CMK (cell line): ENCODE data around the gene KMT2B.
"Not testable (repeated sequence)": the region's sequence is repeated elsewhere in the genome, so short reads cannot be mapped to it uniquely, and the experiment has no call there.

Experiments
- DNase-seq: peaks from one replicate; pipeline ENCODE4 v3.0.0-alpha.2; 2010; ENCODE audit warnings: low read depth

KMT2B gene

DNA sequence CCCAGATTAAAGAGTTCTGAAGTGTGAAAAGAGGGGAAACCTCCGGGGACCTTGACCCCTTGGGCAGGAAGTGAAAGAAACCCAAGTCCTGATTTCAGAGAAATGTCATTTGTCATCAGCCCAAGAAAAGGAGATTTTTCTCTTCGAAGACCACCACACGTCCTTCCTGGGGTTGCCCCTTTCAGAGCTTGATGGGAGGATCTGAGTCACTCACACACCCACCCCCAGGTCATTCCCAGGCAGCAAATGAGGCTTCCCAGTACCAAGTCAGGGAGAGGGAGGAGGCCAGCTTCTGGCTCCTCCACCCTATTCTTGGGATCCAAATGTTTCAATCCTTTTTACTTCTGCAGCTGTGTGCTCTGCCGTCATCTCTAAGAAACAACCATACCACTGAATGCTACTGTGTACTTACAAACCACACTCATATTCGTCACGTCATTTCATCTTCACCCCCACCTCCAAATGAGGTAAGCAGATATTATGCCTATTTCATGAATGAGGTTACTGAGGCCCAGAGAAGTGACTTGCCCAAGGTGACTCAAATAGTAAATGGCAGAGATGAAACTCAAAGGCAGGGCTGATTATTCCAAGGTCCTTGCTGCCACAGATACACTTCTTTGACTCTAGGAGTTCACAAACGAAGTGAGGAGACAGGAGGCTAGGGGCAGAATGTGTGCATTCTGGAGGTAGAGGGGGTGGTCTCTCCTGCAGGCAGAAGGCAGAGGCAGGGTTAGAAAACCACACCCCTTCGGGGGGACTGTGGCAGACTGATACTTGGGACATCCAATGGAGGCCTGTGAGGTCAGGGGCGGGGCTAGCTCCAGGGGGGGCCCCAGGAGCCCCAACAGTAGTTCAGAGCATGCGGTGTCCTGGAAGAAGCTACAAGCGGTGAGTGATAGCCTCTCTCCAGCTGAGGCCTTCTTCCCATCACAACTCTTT is 5.0 kb upstream of the KMT2B start:
- no peak for DNase-seq

DNA sequence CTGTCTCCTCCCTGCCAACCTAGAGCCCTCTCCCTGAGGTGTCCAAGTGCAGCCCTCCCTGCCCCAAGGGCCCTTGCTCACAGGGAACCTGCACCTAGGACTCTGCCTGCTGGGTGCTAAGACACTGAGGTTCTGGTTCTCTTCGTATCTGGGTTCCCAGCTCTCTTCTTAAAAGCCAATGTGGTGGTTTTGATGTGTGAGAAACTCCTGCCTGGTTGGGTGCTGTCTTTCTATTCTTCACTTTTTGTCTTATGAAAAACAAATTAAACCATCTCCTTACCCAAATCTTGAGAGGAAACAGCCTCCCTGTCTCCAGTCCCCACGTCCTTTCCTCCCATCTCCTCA is 4.3 kb upstream of the KMT2B start:
- DNase-seq = no peak

DNA sequence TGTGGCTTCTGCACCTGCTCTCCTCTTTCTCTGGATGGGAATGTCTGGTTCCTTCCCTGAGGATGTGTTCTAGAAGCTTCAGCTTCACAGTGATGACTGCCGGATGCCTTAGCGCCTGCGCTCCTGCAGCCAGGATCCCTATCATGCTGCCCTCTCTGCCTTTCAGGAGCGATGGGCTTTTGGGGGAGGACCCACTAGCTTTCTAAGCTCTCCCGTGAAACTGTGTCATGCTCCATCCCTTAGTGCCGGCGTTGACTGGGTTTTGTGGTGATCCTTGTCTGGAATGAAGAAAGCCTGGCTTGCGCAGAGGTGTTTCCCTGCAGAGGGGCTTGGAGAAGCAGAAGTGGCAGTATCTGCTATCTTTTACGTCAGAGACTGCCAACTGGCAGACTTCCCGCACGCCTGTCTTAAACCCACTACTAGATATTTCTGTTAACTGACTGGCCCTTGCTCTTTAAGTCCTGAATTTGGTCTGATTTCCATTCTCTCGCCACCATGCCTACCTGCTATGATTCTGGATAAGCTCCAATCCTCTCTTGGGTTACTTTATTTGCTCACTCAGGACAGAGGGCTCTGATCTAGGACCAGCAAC is 3.8 kb upstream of the KMT2B start:
- DNase-seq = no peak

DNA sequence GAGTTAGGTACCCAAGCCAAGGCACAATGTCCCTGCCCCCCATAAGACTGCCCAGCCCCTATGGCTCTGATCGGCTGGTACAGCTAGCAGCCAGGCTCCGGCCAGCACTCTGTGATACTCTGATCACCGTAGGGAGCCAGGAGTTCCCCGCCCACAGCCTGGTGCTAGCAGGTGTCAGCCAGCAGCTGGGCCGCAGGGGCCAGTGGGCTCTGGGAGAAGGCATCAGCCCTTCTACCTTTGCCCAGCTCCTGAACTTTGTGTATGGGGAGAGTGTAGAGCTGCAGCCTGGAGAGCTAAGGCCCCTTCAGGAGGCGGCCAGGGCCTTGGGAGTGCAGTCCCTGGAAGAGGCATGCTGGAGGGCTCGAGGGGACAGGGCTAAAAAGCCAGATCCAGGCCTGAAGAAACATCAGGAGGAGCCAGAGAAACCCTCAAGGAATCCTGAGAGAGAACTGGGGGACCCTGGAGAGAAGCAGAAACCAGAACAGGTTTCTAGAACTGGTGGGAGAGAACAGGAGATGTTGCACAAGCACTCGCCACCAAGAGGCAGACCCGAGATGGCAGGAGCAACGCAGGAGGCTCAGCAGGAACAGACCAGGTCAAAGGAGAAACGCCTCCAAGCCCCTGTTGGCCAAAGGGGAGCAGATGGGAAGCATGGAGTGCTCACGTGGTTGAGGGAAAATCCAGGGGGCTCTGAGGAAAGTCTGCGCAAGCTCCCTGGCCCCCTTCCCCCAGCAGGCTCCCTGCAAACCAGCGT is 3.0 kb upstream of the KMT2B start:
- DNase-seq = no peak

DNA sequence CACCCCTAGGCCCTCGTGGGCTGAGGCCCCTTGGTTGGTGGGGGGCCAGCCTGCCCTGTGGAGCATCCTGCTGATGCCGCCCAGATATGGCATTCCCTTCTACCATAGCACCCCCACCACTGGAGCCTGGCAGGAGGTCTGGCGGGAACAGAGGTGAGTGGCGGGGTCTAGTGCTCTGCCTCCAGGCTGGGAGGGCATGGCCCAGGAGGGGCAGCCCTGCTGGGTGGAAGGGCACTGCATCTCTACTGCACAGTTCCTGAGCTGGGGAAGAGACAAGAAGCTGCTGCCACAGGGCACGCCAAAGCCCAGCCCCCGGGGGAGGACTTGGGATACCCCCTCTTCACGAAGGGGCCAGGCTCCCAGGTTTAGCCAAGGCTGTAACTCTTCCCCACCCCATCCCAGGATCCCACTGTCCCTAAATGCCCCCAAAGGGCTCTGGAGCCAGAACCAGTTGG is 2.4 kb upstream of the KMT2B start:
- no peak for DNase-seq

DNA sequence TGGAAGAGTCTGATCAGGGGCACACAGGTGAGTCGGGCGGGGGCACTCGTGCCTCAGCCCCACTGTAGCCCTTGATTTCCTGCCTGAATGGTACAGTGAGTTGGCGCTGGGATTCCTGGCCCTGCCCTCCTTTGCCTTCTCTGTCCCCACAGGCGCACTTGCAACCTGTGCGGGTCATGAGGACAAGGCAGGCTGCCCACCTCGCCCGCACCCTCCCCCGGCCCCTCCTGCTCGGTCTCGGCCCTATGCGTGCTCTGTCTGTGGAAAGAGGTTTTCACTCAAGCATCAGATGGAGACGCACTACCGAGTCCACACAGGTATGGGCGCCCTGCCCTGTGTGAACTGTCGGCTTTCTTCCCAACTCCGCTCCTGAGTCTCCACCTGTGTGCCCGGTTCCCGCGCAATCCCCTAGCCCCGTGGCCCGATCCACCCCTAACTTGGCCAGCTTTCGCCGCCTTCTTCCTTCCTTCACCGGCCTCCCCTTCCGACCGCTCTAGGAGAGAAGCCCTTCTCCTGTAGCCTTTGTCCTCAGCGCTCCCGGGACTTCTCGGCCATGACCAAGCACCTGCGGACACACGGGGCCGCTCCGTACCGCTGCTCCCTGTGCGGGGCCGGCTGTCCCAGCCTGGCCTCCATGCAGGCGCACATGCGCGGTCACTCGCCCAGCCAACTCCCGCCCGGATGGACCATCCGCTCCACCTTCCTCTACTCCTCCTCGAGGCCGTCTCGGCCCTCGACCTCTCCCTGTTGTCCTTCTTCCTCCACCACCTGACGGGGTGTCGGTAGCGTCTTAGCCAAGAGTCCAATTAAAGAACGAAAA is 1.6 kb upstream of the KMT2B start:
- DNase-seq = no peak

DNA sequence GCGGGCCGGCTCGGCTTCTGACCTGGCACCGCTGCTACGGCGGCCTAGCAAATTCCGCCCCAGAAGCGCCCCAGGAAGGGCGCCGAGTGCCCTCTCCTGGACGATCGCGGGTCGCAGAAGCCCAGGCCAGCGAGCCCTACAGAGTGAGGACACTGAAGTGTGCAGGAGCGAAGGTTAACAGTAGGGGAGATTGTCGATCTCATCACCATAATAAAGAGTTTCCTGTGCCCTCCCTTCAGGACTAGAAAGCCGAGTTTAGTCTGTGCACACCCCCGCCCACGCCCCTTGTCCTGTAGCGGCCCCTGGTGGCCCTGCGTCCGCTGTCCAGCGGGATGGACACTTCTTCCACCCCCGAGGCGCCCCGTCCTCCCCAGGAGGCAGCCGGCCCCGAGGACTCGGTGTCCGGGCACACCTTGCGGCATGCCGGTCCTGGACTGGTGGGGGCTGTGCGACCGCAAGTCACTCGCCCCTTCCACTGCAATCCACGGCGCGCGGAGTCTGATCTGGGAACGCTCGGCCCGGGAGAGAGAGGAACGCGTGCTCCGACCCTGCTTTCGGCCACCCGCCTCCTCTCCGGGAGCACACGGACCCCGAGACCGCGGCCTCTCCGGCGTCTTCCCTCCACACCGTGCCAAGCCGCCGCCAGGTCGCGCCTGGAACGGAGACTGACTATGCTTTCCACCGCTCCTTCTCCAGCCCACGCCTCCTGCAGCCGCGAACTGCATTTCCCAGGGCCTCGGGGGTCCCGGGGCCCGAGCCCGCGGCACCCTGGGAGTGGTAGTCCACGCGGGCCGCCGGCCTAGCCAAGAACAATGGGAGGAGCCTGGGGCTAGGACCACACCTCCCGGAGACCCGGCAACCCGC is 770 bp upstream of the KMT2B start:
- DNase-seq = peak; percentile 87

DNA sequence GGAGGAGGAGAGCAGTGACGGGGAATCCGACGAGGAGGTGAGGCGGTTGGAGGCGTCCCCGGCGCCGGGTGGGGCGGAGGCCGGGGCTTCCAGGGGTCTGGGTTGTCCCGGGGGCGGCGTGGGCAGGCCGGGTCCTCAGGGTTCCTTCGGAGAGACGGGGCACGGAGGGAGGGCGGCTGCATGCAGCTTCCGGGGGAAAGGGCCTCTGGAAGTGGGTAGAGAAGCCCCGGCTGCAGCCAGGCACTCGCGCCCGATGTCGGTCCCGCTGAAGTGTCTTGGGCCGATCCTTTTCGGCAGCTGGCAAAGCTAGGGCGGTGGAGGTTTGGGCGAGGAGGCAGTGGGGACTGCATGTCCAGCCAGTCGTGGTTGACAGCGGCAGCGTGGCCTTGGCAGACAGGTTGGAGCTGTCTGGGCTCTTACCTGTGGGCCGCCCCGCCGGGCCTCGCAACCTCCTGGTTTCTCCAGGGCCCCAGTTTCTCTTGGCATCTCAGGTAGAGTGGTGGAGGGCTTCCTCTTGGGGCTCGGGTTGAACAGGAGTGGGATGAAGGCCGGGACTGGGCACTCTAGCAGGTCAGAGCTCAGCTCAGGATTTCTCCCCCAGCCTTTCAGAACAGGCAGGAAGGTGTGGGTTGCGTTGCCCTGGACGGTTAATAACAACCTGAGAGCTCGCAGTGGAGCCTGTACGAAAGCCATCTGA is 690 bp downstream of the KMT2B start:
- no peak for DNase-seq

DNA sequence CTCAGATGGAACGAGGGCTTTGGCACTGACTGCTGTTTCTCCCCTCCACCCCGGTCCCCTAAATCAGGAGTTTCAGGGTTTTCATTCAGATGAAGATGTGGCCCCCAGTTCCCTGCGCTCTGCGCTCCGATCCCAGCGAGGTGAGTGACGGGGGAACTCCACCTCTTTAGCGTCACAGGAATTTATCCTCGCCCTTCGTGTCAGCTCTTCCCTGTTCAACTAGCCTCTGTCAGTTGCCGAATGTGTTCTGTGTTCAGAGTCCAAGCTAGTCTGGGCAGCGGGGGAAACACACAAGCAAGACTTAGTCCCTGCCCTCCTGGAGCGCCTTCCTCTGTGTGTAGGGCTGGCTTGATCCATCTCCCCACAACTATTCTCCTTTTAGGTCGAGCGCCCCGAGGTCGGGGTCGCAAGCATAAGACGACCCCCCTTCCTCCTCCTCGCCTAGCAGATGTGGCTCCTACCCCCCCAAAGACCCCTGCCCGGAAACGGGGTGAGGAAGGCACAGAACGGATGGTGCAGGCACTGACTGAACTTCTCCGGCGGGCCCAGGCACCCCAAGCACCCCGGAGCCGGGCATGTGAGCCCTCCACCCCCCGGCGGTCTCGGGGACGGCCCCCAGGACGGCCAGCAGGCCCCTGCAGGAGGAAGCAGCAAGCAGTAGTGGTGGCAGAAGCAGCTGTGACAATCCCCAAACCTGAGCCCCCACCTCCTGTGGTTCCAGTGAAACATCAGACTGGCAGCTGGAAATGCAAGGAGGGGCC is 1.8 kb downstream of the KMT2B start:
- no peak for DNase-seq

DNA sequence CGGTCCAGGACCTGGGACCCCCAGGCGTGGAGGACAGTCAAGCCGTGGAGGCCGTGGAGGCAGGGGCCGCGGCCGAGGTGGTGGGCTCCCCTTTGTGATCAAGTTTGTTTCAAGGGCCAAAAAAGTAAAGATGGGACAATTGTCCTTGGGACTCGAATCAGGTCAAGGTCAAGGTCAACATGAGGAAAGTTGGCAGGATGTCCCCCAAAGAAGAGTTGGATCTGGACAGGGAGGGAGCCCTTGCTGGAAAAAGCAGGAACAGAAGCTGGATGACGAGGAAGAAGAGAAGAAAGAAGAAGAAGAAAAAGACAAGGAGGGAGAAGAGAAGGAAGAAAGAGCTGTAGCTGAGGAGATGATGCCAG is 2.3 kb downstream of the KMT2B start:
- DNase-seq = no peak

DNA sequence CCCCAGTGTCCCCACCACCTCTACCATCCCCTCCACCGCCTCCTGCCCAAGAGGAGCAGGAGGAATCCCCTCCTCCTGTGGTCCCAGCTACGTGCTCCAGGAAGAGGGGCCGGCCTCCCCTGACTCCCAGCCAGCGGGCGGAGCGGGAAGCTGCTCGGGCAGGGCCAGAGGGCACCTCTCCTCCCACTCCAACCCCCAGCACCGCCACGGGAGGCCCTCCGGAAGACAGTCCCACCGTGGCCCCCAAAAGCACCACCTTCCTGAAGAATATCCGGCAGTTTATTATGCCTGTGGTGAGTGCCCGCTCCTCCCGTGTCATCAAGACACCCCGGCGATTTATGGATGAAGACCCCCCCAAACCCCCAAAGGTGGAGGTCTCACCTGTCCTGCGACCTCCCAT is 2.8 kb downstream of the KMT2B start:
- DNase-seq = no peak

DNA sequence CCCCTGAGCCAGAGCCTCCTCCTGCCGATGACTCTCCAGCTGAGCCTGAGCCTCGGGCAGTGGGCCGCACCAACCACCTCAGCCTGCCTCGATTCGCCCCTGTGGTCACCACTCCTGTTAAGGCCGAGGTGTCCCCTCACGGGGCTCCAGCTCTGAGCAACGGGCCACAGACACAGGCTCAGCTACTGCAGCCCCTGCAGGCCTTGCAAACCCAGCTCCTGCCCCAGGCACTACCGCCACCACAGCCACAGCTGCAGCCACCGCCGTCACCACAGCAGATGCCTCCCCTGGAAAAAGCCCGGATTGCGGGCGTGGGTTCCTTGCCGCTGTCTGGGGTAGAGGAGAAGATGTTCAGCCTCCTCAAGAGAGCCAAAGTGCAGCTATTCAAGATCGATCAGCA is 3.6 kb downstream of the KMT2B start:
- DNase-seq = no peak

DNA sequence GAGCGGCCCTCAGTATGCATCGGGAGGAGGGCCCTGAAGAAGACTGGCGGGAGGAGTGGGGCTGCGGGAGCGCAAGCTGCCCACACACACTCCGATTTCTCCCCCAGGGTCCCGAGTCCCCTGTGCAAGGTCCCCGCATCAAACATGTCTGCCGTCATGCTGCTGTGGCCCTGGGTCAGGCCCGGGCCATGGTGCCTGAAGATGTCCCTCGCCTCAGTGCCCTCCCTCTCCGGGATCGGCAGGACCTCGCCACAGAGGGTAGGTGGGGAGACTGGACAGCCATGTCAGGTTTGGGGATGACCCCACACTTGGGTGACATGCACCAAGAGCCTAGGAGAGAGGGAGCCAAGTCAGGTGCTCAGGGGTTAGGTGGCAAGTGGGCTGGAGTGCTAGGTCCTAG is 4.7 kb downstream of the KMT2B start:
- DNase-seq = no peak

DNA sequence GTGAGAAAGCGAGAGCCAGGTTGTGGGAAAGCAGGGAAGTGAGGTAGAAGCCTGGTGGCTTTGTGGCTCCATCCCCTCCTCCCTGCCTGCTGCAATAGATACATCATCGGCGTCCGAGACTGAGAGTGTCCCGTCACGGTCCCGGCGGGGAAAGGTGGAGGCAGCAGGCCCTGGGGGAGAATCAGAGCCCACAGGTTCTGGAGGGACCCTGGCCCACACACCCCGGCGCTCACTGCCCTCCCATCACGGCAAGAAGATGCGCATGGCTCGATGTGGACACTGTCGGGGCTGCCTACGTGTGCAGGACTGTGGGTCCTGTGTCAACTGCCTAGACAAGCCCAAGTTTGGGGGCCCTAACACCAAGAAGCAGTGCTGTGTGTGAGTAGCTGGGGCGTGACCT is 5.1 kb downstream of the KMT2B start:
- no peak for DNase-seq

DNA sequence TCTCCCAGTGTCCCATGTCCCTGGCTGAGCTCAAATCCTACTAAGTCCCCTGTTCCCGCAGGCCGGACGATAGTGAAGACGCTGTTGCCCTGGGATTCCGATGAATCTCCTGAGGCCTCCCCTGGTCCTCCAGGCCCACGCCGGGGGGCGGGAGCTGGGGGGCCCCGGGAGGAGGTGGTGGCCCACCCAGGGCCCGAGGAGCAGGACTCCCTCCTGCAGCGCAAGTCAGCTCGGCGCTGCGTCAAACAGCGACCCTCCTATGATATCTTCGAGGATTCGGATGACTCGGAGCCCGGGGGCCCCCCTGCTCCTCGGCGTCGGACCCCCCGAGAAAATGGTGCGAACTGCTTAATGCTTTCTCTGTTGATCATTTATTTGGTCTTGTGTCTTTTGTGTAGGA is 5.9 kb downstream of the KMT2B start:
- no peak for DNase-seq

DNA sequence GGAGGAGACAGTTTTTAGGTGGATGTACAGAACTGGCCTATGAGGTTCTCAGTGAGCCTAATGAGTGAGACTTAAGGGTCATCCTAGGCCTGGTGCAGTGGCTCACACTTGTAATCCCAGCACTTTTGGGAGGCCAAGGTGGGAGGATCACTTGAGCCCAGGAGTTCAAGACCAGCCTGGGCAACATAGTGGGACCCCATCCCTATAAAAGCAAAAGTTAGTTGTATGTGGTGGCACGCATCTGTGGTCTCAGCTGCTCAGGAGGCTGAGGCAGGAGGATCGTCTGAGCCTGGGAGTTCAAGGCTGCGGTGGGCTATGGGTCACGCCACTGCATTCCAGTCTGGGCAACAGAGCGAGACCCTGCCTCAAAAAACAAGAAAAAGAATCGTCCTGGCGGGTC is 6.3 kb downstream of the KMT2B start:
- DNase-seq = not testable (repeated sequence)

DNA sequence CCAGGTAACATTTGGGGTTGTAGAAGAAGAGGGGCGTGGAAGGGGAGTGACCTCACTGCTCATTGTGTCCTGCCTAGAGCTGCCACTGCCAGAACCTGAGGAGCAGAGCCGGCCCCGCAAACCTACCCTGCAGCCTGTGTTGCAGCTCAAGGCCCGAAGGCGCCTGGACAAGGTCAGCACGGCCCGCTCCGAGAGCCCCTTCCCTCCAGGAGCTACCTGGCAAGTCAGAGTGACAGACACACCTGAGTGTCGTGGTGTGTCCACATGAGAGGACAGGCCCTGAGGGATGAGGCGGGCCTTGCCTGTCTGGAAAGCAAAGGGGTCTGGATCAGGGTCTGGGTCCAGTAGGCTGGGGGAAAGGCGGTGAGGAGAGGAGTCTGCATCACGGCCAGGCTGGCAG is 6.8 kb downstream of the KMT2B start:
- DNase-seq = no peak

DNA sequence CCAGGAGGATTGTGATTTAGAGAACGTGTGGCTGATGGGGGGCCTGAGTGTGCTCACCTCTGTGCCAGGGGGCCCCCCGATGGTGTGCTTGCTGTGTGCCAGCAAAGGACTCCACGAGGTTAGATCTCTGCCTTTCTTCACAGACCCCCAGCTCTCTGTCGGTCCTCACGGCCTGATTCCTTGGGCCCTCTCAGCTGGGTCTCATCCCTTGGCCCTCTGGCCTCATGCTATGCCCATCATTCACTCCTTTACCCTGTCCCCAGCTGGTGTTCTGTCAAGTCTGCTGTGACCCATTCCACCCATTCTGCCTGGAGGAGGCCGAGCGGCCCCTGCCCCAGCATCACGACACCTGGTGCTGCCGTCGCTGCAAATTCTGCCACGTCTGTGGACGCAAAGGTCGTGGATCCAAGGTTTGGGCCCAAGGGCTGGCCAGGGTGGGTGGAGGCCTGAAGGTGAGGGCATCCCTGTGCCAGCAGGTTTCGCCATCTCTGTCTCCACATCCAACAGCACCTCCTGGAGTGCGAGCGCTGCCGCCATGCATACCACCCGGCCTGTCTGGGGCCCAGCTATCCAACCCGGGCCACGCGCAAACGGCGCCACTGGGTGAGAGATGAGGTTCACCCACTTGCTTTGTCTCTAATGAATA is 7.5 kb downstream of the KMT2B start:
- DNase-seq = no peak
